Erythroblast (primary cell): ENCODE measurements around the gene FAM89B.

Source experiments
- GATA1 ChIP-seq: IDR thresholded peaks from 2 replicates; pipeline ENCODE4 v1.6.1; 2011; ENCODE audit warnings: low read depth, mild to moderate bottlenecking, control low read depth, low read length, moderate library complexity
- POLR2A ChIP-seq: IDR thresholded peaks from 2 replicates; pipeline ENCODE4 v1.6.1; 2011; ENCODE audit warnings: mild to moderate bottlenecking, low read length

GRCh38 chr11:65611758-65612603 is 39.6 kb downstream of the FAM89B start:
- no peak for TF ChIP-seq POLR2A
- TF ChIP-seq GATA1 = no peak
